SK-N-SH (cell line): ENCODE measurements around the gene NDOR1. TPM values are rescaled to one million over a fixed set of nuclear protein-coding genes. Genes with fewer than 3 reads are reported as not detected.

Source experiments
- CTCF ChIA-PET: fragments of 300-600, 350-600 bp; formaldehyde crosslinking; extraction: SDS; loops from one replicate; lab custom pipeline; 2021; lab: Yijun Ruan, JAX
- POLR2A ChIA-PET: fragments of 350-600 bp; sonication (Branson Sonifier 250); formaldehyde crosslinking; extraction: SDS; loops from one replicate; lab custom pipeline; 2020; ENCODE audit warnings: antibody characterized with exemption, inconsistent platforms; lab: Yijun Ruan, JAX
- DNase-seq: peaks from one replicate; pipeline ENCODE4 v3.0.0; 2012
- H2AFZ ChIP-seq: fragments of 200-600 bp; sonication (generic); 2 replicates; pipeline ENCODE4 v1.8.1; 2016; ENCODE audit warnings: antibody characterized with exemption, mild to moderate bottlenecking, low read depth
- H3F3A ChIP-seq: fragments of 200-600 bp; sonication (generic); replicated peaks from 2 replicates; pipeline ENCODE3; 2016; ENCODE audit warnings: antibody characterized with exemption, mild to moderate bottlenecking; ENCODE audit not compliant: insufficient read depth
- H3K27ac ChIP-seq, 2 experiments: fragments of 200-500 bp in 1 of 2; fragments of 200-600 bp in 1 of 2; sonication (Bioruptor generic) in 1 of 2; sonication (generic), shearing (Covaris generic) in 1 of 2; 2 replicates each; pipeline versions ENCODE4 v1.5.1 to v1.6.1; 2014 to 2016; ENCODE audit warnings: low read depth in 2 of 2, inconsistent platforms in 1 of 2, low read length in 1 of 2, mild to moderate bottlenecking in 1 of 2, mixed read lengths in 1 of 2
- H3K27me3 ChIP-seq: fragments of 200-600 bp; sonication (generic), shearing (Covaris generic); 2 replicates; pipeline ENCODE4 v1.6.1; 2016; ENCODE audit warnings: mixed run types; ENCODE audit not compliant: insufficient read depth
- H3K36me3 ChIP-seq, 2 experiments: fragments of 200-500 bp in 1 of 2; fragments of 200-600 bp in 1 of 2; sonication (Bioruptor generic) in 1 of 2; sonication (generic) in 1 of 2; replicated peaks in 1 of 2; 2 replicates each; pipeline versions ENCODE3 to v1.5.1; 2014 to 2016; ENCODE audit warnings: low read length in 1 of 2, mild to moderate bottlenecking in 1 of 2; ENCODE audit not compliant: insufficient read depth in 2 of 2, control insufficient read depth in 1 of 2
- H3K4me1 ChIP-seq, 2 experiments: fragments of 200-500 bp in 1 of 2; fragments of 200-600 bp in 1 of 2; sonication (Bioruptor generic) in 1 of 2; sonication (generic), shearing (Covaris generic) in 1 of 2; 2 replicates each; pipeline versions ENCODE4 v1.5.1 to v1.6.1; 2014 to 2016; ENCODE audit warnings: low read depth in 1 of 2, low read length in 1 of 2, mixed run types in 1 of 2; ENCODE audit not compliant: insufficient read depth in 2 of 2, control insufficient read depth in 1 of 2
- H3K4me2 ChIP-seq: fragments of 200-600 bp; sonication (generic), shearing (Covaris generic); 2 replicates; pipeline ENCODE4 v1.6.1; 2017; ENCODE audit warnings: mixed run types
- H3K4me3 ChIP-seq, 2 experiments: fragments of 200-500 bp in 1 of 2; fragments of 200-600 bp in 1 of 2; sonication (Bioruptor generic) in 1 of 2; sonication (generic), shearing (Covaris generic) in 1 of 2; 2 replicates each; pipeline versions ENCODE4 v1.5.1 to v1.8.1; 2014 to 2016; ENCODE audit warnings: low read depth in 2 of 2, inconsistent platforms in 1 of 2, low read length in 1 of 2, mild to moderate bottlenecking in 1 of 2, mixed read lengths in 1 of 2, moderate library complexity in 1 of 2
- H3K79me2 ChIP-seq: fragments of 200-600 bp; sonication (generic); 2 replicates; pipeline ENCODE4 v1.8.1; 2017; ENCODE audit warnings: mild to moderate bottlenecking; ENCODE audit not compliant: insufficient read depth
- H3K9ac ChIP-seq: fragments of 200-600 bp; sonication (generic); 2 replicates; pipeline ENCODE4 v1.6.1; 2017; ENCODE audit warnings: mixed run types
- H3K9me2 ChIP-seq: fragments of 200-600 bp; sonication (generic); 2 replicates; pipeline ENCODE4 v1.6.1; 2017; ENCODE audit warnings: mixed run types
- H3K9me3 ChIP-seq: fragments of 200-600 bp; sonication (generic); 2 replicates; pipeline ENCODE4 v1.6.1; 2017; ENCODE audit warnings: mixed run types, mild to moderate bottlenecking, moderate library complexity
- H4K20me1 ChIP-seq: fragments of 200-600 bp; sonication (generic); 2 replicates; pipeline ENCODE4 v1.6.1; 2017; ENCODE audit warnings: mild to moderate bottlenecking, mixed run types; ENCODE audit not compliant: insufficient read depth
- EP300 ChIP-seq, 2 experiments: IDR thresholded peaks; 2 replicates each; pipeline versions ENCODE4 v1.4.0 to v1.6.1; 2012; ENCODE audit warnings: borderline replicate concordance in 1 of 2, low read depth in 1 of 2, low read length in 1 of 2
- FOXJ3 ChIP-seq: sonication (generic); formaldehyde crosslinking; IDR thresholded peaks from 2 replicates; pipeline ENCODE4 v1.5.1; 2020; ENCODE audit warnings: mild to moderate bottlenecking, missing genetic modification reagents
- GABPA ChIP-seq: IDR thresholded peaks from 2 replicates; pipeline ENCODE4 v1.4.0; 2012; ENCODE audit warnings: low read depth, mild to moderate bottlenecking
- GATA2 ChIP-seq: sonication (generic); formaldehyde crosslinking; IDR thresholded peaks from 2 replicates; pipeline ENCODE4 v1.5.0; 2020; ENCODE audit warnings: mild to moderate bottlenecking, missing genetic modification reagents
- JUND ChIP-seq: IDR thresholded peaks from 2 replicates; pipeline ENCODE4 v1.4.0; 2012
- MEF2A ChIP-seq: IDR thresholded peaks from 2 replicates; pipeline ENCODE4 v1.4.0; 2012; ENCODE audit warnings: low read depth, borderline replicate concordance
- MXI1 ChIP-seq: IDR thresholded peaks from 2 replicates; pipeline ENCODE4 v1.6.1; 2012; ENCODE audit warnings: mild to moderate bottlenecking, low read depth, low read length, improper control_type of control experiment
- NRF1 ChIP-seq: IDR thresholded peaks from 2 replicates; pipeline ENCODE4 v1.6.1; 2012; ENCODE audit warnings: low read depth, mild to moderate bottlenecking, low read length
- POLR2AphosphoS5 ChIP-seq: IDR thresholded peaks from 2 replicates; pipeline ENCODE4 v1.6.1; 2012; ENCODE audit warnings: low read depth, low read length
- RCOR1 ChIP-seq: fragments of 150-350 bp; IDR thresholded peaks from 2 replicates; pipeline ENCODE4 v1.6.1; 2017; ENCODE audit warnings: antibody characterized with exemption, low read length
- SIN3A ChIP-seq: IDR thresholded peaks from 2 replicates; pipeline ENCODE4 v1.6.1; 2012; ENCODE audit warnings: low read depth, mild to moderate bottlenecking, low read length, moderate library complexity, borderline replicate concordance
- TAF1 ChIP-seq: IDR thresholded peaks from 2 replicates; pipeline ENCODE4 v1.6.1; 2012; ENCODE audit warnings: low read depth, mild to moderate bottlenecking, low read length, moderate library complexity, borderline replicate concordance
- TEAD4 ChIP-seq: IDR thresholded peaks from 2 replicates; pipeline ENCODE4 v1.4.0; 2012; ENCODE audit warnings: mild to moderate bottlenecking, borderline replicate concordance; ENCODE audit not compliant: insufficient read depth
- YY1 ChIP-seq: IDR thresholded peaks from 2 replicates; pipeline ENCODE4 v1.4.0; 2012; ENCODE audit warnings: low read depth, mild to moderate bottlenecking
- WGBS: methylation state at CpG from one replicate; pipeline ENCODE4 v1.1.6; 2017; ENCODE audit warnings: low lambda C conversion rate; 5-methylcytosine and 5-hydroxymethylcytosine counted together
- polyA plus RNA-seq, 3 experiments: library from polyadenylated mRNA; depleted of rRNA; stranded (reverse); fragments of >200 nt; gene quantifications; 2 replicates each; pipeline ENCODE4 v1.2.3, GENCODE V29; 2012
- TF ChIP-seq, protein P1 (sequence below): fragments of 200-600 bp; sonication (generic); IDR thresholded peaks from 2 replicates; pipeline ENCODE4 v1.6.1; 2017; ENCODE audit warnings: antibody characterized with exemption, mild to moderate bottlenecking, moderate library complexity
- TF ChIP-seq, protein P2 (sequence below): IDR thresholded peaks from 2 replicates; pipeline ENCODE4 v1.4.0; 2012; ENCODE audit warnings: low read depth, borderline replicate concordance
- TF ChIP-seq, protein P3 (sequence below): fragments of 150-350 bp; IDR thresholded peaks from 2 replicates; pipeline ENCODE4 v1.6.1; 2017; ENCODE audit warnings: antibody characterized with exemption, low read length, low read depth, borderline replicate concordance
- TF ChIP-seq, protein P4 (sequence below): IDR thresholded peaks from 2 replicates; pipeline ENCODE4 v1.4.0; 2012; ENCODE audit warnings: low read depth, borderline replicate concordance
- TF ChIP-seq, protein P5 (sequence below): IDR thresholded peaks from 2 replicates; pipeline ENCODE4 v1.4.0; 2012; ENCODE audit warnings: low read depth

The NDOR1 gene
- polyA plus RNA-seq, 1 of the 3 experiments (the other 2 are of a cell fraction), result 8.6 TPM

DNA sequence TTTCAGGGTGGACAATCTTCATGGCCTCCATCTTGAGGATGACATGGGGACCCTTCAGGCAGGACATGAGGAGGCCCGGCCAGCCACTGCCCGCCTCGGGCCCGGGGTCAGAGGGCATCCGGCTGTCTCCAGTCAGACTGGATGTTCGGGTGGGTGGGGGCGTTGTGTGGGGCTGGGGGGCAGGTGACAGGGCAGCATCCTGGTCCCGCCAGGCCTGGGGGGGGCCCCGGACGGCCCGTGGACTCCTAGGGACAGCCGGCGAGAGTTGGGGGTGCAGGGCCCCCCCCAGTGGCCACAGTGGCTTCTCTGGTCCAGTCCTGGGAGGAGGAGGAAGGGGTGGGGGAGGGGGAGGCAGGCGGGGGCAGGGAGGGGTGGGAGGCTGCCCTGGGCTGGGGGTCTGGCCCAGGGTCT is 15.6 kb downstream of the NDOR1 start:
- CTCF ChIA-PET, result interaction anchor here (0.9 to 7.7 kb wide), 4 partner anchors 16 to 103 kb away, joined by 3 to 95 read pairs (median 3); no protein-coding TSS in a partner anchor
- Histone ChIP-seq H3K9me3 (no peaks in the 10 kb centered on the region), H3K27me3 (no peaks in the 10 kb centered on the region), H3K79me2 (no peaks in the 10 kb centered on the region), H3K9me2 (no peaks in the 10 kb centered on the region), H4K20me1 (no peaks in the 10 kb centered on the region), H3K9ac (no peak overlapping the region), H3K4me2 (peak overlapping the region; percentile 73; the same call in 1 of the 2 replicates), H3K4me3 (peak overlapping the region in 1 of 2 experiments; percentile 56; a peak in 2 of 4 replicates), H3K4me1 (peaks cover 5 to 19% of the 10 kb centered on the region in 2 experiments; a peak in 1 of 4 replicates), H3F3A (peaks cover 4% of the 10 kb centered on the region), H2AFZ (no peak overlapping the region), H3K27ac (no peak overlapping the region; a peak in 1 of 4 replicates), H3K36me3 (peaks cover 0 to 1% of the 10 kb centered on the region in 2 experiments)
- DNase-seq, result no peak
- TF ChIP-seq POLR2AphosphoS5 (no peak), GATA2 (CRISPR knock-in tag) (no peak), YY1 (no peak), FOXJ3 (CRISPR knock-in tag) (no peak), TEAD4 (no peak), NRF1 (no peak), RCOR1 (no peak), MEF2A (no peak), GABPA (no peak), SIN3A (no peak), EP300 (IDR thresholded peaks at IDR 0.05; ENCODE audit: borderline replicate concordance in 1 of 2, low read depth in 1 of 2, low read length in 1 of 2) (no peak), MXI1 (no peak), JUND (no peak), TAF1 (no peak)
- TF ChIP-seq, protein P1, sequence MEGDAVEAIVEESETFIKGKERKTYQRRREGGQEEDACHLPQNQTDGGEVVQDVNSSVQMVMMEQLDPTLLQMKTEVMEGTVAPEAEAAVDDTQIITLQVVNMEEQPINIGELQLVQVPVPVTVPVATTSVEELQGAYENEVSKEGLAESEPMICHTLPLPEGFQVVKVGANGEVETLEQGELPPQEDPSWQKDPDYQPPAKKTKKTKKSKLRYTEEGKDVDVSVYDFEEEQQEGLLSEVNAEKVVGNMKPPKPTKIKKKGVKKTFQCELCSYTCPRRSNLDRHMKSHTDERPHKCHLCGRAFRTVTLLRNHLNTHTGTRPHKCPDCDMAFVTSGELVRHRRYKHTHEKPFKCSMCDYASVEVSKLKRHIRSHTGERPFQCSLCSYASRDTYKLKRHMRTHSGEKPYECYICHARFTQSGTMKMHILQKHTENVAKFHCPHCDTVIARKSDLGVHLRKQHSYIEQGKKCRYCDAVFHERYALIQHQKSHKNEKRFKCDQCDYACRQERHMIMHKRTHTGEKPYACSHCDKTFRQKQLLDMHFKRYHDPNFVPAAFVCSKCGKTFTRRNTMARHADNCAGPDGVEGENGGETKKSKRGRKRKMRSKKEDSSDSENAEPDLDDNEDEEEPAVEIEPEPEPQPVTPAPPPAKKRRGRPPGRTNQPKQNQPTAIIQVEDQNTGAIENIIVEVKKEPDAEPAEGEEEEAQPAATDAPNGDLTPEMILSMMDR, result no peak
- TF ChIP-seq, protein P2, sequence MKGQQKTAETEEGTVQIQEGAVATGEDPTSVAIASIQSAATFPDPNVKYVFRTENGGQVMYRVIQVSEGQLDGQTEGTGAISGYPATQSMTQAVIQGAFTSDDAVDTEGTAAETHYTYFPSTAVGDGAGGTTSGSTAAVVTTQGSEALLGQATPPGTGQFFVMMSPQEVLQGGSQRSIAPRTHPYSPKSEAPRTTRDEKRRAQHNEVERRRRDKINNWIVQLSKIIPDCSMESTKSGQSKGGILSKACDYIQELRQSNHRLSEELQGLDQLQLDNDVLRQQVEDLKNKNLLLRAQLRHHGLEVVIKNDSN, result no peak
- TF ChIP-seq, protein P3, sequence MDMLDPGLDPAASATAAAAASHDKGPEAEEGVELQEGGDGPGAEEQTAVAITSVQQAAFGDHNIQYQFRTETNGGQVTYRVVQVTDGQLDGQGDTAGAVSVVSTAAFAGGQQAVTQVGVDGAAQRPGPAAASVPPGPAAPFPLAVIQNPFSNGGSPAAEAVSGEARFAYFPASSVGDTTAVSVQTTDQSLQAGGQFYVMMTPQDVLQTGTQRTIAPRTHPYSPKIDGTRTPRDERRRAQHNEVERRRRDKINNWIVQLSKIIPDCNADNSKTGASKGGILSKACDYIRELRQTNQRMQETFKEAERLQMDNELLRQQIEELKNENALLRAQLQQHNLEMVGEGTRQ, result no peak
- TF ChIP-seq, protein P4, sequence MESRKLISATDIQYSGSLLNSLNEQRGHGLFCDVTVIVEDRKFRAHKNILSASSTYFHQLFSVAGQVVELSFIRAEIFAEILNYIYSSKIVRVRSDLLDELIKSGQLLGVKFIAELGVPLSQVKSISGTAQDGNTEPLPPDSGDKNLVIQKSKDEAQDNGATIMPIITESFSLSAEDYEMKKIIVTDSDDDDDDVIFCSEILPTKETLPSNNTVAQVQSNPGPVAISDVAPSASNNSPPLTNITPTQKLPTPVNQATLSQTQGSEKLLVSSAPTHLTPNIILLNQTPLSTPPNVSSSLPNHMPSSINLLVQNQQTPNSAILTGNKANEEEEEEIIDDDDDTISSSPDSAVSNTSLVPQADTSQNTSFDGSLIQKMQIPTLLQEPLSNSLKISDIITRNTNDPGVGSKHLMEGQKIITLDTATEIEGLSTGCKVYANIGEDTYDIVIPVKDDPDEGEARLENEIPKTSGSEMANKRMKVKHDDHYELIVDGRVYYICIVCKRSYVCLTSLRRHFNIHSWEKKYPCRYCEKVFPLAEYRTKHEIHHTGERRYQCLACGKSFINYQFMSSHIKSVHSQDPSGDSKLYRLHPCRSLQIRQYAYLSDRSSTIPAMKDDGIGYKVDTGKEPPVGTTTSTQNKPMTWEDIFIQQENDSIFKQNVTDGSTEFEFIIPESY, result no peak
- TF ChIP-seq, protein P5, sequence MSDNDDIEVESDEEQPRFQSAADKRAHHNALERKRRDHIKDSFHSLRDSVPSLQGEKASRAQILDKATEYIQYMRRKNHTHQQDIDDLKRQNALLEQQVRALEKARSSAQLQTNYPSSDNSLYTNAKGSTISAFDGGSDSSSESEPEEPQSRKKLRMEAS, result no peak
- 76% methylated on average over 7 of the region's 14 CpGs for WGBS
- POLR2A ChIA-PET, result interaction anchor here (1.1 to 2.9 kb wide), 2 partner anchors 20 to 91 kb away, joined by 3 to 12 read pairs; no protein-coding TSS in a partner anchor
